Dermis microvascular lymphatic vessel endothelial cell (primary cell): Measurements from ENCODE around the gene PEX7. TPM values are rescaled to one million over a fixed set of nuclear protein-coding genes. Genes with fewer than 3 reads are reported as not detected.
A peak's percentile ranks its signal among the peaks of the same experiment; 100 is the strongest.
"Not testable (repeated sequence)": the region's sequence is repeated elsewhere in the genome, so short reads cannot be mapped to it uniquely, and the experiment has no call there.

Experiments
- DNase-seq, 2 donors: peaks; one replicate each; pipeline versions ENCODE4 v3.0.0 to v3.0.0-alpha.2; 2010; ENCODE audit warnings: low read depth in 2 of 2
- total RNA-seq: library from RNA; depleted of rRNA; stranded (reverse); fragments of >200 nt; gene quantifications from 2 replicates; pipeline ENCODE4 v1.2.1, GENCODE V29; 2014

Gene PEX7
- total RNA-seq, 1 donor from 2014 or later: 4.1 TPM

DNA sequence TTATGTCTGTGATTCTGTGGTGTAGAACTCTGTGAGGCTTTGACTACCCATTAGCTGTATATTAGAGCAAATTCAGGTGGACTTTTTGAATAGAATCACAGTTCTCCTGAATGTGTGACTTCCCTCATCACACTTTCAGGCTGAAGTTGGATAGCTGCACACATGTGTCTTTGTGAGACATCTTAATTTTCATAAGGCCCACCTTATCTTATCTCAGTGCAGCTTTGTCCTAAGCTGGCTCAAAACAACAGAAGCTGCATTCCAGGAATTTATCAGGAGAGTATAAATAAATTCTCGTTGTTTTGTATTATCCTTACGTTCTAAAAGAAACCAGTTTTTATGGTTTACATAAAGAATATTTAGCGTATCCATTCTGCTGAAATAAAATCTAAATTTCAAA is 73.5 kb downstream of the PEX7 start:
- no peak for DNase-seq

GRCh38 chr6:136897071-136897470 is 74.7 kb downstream of the PEX7 start:
- DNase-seq: no peak

DNA sequence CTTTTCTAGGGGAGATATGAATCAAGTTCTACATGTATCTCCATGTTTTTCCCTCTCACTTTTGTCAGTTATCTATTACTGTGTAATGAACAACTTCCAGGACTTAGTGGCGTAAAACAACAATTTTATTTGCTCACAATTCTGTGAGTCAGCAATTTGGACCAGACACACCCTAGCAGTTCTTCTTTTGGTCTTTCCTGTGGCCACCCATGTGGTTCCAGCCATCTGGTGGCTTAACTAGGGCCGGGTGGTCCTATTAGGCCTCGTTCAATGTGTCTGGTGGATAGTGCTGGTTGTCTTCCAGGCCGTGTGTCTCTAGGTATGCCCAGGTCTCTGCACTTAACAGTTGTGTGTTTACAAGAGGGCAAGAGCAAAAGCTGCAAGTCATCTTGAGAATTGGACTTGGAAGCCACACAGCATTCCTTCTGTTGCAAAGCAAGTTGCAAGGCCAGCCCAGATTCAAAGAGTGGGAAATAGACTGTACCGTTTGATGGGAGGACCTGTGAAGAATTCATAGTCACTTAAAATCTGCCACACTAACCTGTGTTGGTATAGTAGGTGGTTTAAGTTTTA is 78.9 kb downstream of the PEX7 start:
- no peak for DNase-seq

DNA sequence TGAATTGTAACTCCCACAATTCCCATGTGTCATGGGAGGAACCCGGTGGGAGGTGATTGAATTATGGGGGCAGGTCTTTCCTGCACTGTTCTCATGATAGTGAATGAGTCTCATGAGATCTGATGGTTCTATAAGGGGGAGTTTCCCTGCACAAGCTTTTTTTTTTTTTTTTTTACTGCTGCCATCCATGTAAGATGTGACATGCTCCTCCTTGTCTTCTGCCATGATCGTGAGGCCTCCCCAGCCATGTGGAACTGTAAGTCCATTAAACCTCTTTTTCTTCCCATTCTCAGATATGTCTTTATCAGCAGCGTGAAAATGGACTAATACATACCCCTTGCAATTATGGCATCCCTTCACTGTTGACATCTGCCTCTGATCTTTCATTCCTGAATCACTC is 82.1 kb downstream of the PEX7 start:
- DNase-seq: not testable (repeated sequence)

GRCh38 chr6:136914947-136915346 is 92.6 kb downstream of the PEX7 start:
- DNase-seq: no peak

GRCh38 chr6:136918706-136919105 is 96.3 kb downstream of the PEX7 start:
- no peak for DNase-seq

- no peak for DNase-seq
Measured at GRCh38 chr6:136920216-136920615, 97.8 kb downstream of the PEX7 start.

DNA sequence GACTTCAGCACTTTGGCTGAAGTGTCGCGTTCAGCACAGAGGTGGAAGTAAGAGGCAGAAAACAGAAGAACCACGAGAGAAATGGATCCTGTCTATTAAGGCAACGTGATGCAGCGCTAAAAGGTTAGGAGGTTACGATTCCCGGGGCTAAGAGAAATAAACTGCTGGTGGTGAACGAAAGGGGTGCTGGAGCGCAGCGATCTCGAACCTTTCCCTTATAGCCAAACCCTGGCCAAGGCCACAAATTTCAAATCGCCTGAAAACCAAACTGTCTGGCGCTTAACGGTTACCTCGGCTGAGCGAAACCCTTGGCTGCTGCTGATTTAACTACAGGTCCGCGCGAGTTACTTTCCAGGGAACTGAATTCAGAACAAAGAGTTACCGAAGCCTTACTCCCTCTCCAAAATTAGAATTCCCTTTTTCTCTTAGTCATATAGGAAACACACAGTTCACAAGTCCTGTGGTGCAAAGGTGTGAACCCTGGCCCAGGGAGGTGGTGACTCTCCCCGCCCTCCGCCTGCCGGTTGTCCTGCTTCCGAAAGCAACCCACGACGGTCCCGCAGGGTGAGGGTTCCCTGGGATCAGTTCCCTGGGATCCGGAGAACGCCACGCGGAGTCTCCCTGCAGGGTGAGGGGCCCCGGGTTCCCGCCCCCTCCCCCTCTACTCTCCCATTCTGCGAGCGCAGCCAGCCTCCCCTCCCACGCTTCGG is 98.4 kb downstream of the PEX7 start:
- no peak for DNase-seq

- no peak for DNase-seq
Measured at GRCh38 chr6:136921381-136921935, 99.1 kb downstream of the PEX7 start.

DNA sequence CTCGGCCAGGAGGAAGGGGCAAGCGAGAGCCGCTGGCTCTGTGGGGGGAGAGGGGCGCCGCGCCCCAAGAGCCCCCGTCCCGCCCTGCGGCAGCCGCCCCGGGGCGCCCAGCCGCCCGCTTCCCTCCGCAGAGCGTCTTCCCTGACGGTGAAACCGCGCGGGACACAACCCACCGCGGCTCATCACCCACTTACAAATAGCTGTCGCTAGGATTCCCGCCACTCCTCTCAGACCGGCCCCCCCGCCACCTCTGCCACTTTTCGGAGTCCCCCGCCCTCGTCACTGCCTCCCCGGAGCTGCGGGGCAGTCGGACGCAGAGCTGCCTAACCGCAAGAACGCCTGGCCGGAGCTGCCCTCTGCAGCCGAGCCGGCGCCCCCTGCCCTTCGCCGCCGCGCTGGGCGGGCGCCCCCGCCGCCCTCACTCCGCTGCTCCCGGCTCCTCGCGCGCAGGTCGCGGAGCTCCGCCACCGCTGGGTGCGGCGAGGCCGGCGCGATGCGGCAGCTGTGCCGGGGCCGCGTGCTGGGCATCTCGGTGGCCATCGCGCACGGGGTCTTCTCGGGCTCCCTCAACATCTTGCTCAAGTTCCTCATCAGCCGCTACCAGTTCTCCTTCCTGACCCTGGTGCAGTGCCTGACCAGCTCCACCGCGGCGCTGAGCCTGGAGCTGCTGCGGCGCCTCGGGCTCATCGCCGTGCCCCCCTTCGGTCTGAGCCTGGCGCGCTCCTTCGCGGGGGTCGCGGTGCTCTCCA is 99.7 kb downstream of the PEX7 start, which contains the start of gene SLC35D3:
Gene SLC35D3, plus strand, starts transcription at position 366 of the 749 bp plus-strand sequence. Its CDS starts 128 bp downstream, at position 494.
- peak in 1 of 2 donors; percentile 21 for DNase-seq

GRCh38 chr6:136922685-136923006 is 100.3 kb downstream of the PEX7 start:
- DNase-seq: no peak

- DNase-seq: no peak
Measured at GRCh38 chr6:136923116-136923953, 100.9 kb downstream of the PEX7 start.

DNA sequence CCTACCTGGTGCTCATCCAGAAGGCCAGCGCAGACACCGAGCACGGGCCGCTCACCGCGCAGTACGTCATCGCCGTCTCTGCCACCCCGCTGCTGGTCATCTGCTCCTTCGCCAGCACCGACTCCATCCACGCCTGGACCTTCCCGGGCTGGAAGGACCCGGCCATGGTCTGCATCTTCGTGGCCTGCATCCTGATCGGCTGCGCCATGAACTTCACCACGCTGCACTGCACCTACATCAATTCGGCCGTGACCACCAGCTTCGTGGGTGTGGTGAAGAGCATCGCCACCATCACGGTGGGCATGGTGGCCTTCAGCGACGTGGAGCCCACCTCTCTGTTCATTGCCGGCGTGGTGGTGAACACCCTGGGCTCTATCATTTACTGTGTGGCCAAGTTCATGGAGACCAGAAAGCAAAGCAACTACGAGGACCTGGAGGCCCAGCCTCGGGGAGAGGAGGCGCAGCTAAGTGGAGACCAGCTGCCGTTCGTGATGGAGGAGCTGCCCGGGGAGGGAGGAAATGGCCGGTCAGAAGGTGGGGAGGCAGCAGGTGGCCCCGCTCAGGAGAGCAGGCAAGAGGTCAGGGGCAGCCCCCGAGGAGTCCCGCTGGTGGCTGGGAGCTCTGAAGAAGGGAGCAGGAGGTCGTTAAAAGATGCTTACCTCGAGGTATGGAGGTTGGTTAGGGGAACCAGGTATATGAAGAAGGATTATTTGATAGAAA is 101.7 kb downstream of the PEX7 start:
- no peak for DNase-seq

- DNase-seq: no peak
Measured at GRCh38 chr6:136926383-136926782, 104.0 kb downstream of the PEX7 start.

GRCh38 chr6:136927292-136927691 is 104.9 kb downstream of the PEX7 start:
- peak in 1 of 2 donors; percentile 35 for DNase-seq

DNA sequence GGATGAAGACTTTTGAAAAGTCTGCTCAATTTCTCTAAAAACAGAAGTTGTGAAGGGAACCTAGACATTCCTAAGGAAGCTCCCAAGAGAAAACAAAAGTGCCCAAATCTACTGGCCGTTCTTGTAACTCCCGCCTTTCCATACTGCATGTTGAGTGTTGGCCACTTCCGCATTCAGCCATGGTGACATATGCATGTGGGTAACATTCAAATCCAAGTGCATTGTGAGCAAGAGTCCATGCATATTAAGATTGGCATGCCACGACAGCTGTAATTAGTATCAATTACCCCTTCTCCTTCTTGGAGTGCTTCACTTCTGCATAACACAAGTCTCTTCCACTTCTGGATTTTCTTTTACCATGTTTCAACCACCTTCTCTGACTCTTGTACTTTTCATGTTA is 108.1 kb downstream of the PEX7 start:
- no peak for DNase-seq

DNA sequence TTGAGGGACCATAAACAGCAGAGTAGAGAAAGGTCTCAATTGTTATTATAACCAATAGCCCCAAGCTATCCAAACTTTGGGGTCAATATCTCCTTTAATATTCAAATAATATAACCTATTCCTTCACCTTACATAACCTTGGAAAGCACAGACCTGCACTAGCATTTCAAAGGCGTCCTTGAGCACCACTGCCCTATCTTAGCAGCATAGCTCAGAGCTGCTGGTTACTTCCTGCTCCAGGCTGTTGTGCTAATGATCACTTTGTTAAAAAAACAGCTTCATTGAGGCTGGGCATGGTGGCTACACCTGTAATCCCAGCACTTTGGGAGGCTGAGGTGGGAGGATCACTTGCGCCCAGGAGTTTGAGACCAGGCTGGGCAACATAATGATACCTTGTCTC is 110.2 kb downstream of the PEX7 start:
- DNase-seq: no peak

DNA sequence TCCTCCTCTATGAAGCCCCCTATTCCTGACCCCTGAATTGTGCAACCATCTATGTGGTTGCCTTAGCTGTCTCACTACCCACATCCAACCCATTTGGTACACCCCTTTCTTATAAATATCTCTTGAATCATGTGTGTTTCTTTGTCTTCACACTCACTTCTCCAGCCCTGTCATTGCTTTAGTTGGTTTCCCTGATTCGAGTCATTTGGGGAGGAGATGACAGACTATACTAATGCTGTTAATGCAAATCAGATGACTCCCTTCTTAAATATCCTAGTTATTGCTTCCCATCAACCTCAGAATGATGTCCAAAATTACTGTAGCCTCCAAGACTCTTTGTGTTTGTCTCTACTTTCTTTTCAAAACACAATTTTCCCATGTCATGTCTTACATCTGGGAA is 122.7 kb downstream of the PEX7 start:
- no peak for DNase-seq

DNA sequence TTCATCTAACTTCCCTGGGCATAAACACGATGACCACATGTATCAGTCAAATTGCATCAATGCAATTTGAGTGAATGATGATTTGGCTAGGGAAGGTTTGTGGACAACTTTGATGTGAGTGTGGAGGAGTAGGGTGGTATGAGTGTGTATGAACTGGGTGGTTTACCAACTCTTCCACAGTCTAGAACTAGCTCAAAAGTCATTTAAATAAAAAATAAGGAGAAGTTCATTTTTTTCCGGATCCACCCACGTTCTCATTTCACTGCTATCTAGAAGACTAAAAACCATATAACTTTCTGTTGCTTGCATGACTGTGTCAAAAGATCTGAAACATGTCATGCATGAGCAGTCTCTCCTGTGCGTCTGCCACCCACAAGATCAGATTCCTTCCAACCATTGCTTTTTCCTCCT is 123.3 kb downstream of the PEX7 start:
- no peak for DNase-seq

GRCh38 chr6:136947037-136947436 is 124.6 kb downstream of the PEX7 start:
- no peak for DNase-seq

- not testable (repeated sequence) for DNase-seq
Measured at GRCh38 chr6:136949957-136950356, 127.6 kb downstream of the PEX7 start.
